Muscle of arm (tissue), 12 donors: ENCODE results near the gene LRRC51. TPM values are rescaled to one million over a fixed set of nuclear protein-coding genes. Genes with fewer than 3 reads are reported as not detected.
"Not testable (repeated sequence)": the region's sequence is repeated elsewhere in the genome, so short reads cannot be mapped to it uniquely, and the experiment has no call there.

Source experiments
- DNase-seq: peaks from one replicate; pipeline ENCODE4 v3.0.0-alpha.2; 2013
- polyA plus RNA-seq, 12 donors: library from polyadenylated mRNA; unstranded; fragments of 120-200 nt; gene quantifications; one replicate each; pipeline ENCODE4 v1.2.1, GENCODE V29; 2013; ENCODE audit not compliant: insufficient read length in 12 of 12

Gene LRRC51
- polyA plus RNA-seq, 12 donors = 5.3 to 11.4 (median 8.0) TPM; not detected in 2

- no peak for DNase-seq
These were observed 58.3 kb downstream of the LRRC51 start for GRCh38 chr11:72138821-72139390.

- no peak for DNase-seq
These were observed 58.9 kb downstream of the LRRC51 start for GRCh38 chr11:72139500-72139899.

DNA sequence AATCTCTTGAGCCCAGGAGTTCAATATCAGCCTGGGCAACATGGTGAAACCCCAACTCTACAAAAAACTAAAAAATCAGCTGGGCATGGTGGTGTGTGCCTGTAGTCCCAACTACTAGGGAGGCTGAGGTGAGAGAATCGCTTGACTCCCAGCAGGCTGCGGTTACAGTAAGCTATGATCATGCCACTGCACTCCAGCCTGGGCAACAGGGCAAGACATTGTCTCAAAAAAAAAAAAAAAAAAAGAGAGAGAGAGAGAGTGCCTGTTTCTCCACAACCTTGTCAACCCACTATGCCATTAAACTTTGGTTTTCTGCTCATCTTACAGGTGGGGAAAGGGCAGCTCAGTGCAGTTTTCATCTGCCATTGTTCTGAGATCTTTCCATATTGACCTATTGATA lies 60.0 kb downstream of the LRRC51 start:
- DNase-seq = no peak

DNA sequence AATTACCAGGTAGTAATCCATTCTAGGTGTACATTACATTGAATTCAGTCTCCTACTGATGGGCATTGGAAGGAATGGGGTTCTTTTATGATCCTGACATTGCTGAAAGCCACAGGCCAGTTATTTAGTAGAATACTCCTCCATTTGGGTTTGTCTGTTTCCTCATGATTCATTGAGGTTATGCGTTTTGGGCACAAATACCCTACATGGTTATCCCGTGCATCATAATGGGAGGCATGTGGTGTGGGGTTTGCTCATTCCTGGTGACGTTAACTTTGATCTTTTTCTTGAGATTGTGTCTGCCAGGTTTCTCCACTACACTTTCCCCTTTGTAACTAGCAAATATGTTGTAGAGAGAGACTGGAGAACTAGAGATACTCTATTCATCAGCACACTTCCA lies 60.4 kb downstream of the LRRC51 start:
- no peak for DNase-seq

DNA sequence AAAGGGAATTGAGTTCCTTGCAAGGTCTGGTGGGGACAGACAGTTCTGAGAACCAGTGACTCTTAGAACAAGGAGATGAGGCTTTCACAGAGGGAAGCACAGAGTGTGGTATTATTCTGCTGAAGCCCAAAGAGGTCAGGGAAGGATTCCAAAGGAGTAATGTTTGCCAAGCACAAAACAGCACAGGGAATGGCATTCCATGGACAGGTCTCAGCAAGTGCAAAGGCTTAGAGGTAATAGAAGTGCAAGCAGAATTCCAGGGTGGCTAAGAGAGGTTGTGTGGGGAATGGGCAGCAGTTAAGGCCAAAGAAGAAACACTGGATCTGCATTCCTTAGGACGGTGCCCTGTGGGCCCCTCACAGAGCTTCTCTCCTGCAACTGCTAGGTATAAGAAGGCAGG lies 61.4 kb downstream of the LRRC51 start:
- not testable (repeated sequence) for DNase-seq

DNA sequence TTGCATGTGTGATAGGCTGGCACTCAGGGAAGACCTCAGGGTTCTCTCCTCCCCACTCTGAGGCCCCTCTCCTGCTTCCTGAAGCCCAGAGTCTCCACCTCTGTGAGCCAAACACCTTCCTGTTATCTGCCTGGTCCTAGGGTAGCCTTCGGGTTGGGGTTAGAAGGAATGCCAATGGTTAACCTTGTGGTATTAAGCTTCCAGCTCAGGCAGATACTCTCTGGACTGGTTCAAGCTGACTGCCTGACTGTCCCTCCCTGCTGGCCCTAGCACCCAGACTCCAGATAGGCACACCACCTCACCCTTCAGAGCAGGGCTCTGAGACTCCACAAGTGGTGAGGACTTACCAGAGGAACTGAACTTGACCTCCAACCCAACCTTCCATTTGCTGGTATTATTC lies 61.9 kb downstream of the LRRC51 start:
- not testable (repeated sequence) for DNase-seq

- no peak for DNase-seq
These were observed 64.3 kb downstream of the LRRC51 start for GRCh38 chr11:72144807-72145565.

Other genes starting within 250 kb of the LRRC51 start
- not detected for gene DEFB108B, start 247.7 kb upstream of the LRRC51 start, polyA plus RNA-seq
- gene DEFB131B, start 202.4 kb upstream of the LRRC51 start, polyA plus RNA-seq = not detected
- 1 to 10 TPM in 10 of 12 donors, not detected in 2; 1.9 to 4.8 (median 3.0) TPM for gene XNDC1N, start 152.3 kb upstream of the LRRC51 start, polyA plus RNA-seq
- 10 to 100 TPM in 11 of 12 donors, not detected in 1; 24.4 to 35.4 (median 29.2) TPM for gene RNF121, start 151.8 kb upstream of the LRRC51 start, polyA plus RNA-seq
- 10 to 100 TPM in 3 of 12 donors, 1 to 10 TPM in 8, not detected in 1; 4.5 to 16.0 (median 7.2) TPM for gene IL18BP, start 81.9 kb upstream of the LRRC51 start, polyA plus RNA-seq
- gene NUMA1, start 308 bp upstream of the LRRC51 start, polyA plus RNA-seq = 100 to 1,000 TPM in 11 of 12 donors, not detected in 1; 137 to 283 (median 169) TPM
- 10 to 100 TPM in 11 of 12 donors, not detected in 1; 70.3 to 94.5 (median 83.5) TPM for gene LAMTOR1, start 22.4 kb downstream of the LRRC51 start, polyA plus RNA-seq
- not detected for gene TOMT, start 25.1 kb downstream of the LRRC51 start, polyA plus RNA-seq
- gene ANAPC15, start 31.8 kb downstream of the LRRC51 start, polyA plus RNA-seq = 10 to 100 TPM in 11 of 12 donors, not detected in 1; 31.3 to 61.4 (median 33.5) TPM
- gene FOLR3, start 54.9 kb downstream of the LRRC51 start, polyA plus RNA-seq = under 1 TPM in 3 of 12 donors, not detected in 9; 0.35 to 0.47 (median 0.38) TPM
- gene FOLR1, start 111.3 kb downstream of the LRRC51 start, polyA plus RNA-seq = 1 to 10 TPM in 10 of 12 donors, not detected in 2; 1.2 to 9.3 (median 3.7) TPM
- 10 to 100 TPM in 11 of 12 donors, not detected in 1; 10.4 to 32.6 (median 20.6) TPM for gene FOLR2, start 135.9 kb downstream of the LRRC51 start, polyA plus RNA-seq
- 100 to 1,000 TPM; 118 to 193 (median 149) TPM for gene INPPL1, start 143.9 kb downstream of the LRRC51 start, polyA plus RNA-seq
- gene PHOX2A, start 163.3 kb downstream of the LRRC51 start, polyA plus RNA-seq = 10 to 100 TPM in 1 of 12 donors, not detected in 11; 17.1 TPM